K562 (cell line): ENCODE results near the gene GNAL. TPM values are rescaled to one million over a fixed set of nuclear protein-coding genes. Genes with fewer than 3 reads are reported as not detected.

Experiments
- BCOR ChIP-seq: fragments of 450-650 bp; IDR thresholded peaks from 2 replicates; pipeline ENCODE4 v1.6.1; 2016
- C11orf30 ChIP-seq: fragments of 450-650 bp; IDR thresholded peaks from 2 replicates; pipeline ENCODE4 v1.6.1; 2016; ENCODE audit warnings: low read depth, mild to moderate bottlenecking
- CHCHD3 ChIP-seq: fragments of 250-450 bp; sonication (Bioruptor Pico); IDR thresholded peaks from 2 replicates; pipeline ENCODE4 v2.1.2; 2022; ENCODE audit warnings: mild to moderate bottlenecking
- NR0B1 ChIP-seq: fragments of 450-650 bp; IDR thresholded peaks from one replicate; pipeline ENCODE4 v1.6.1; 2018; ENCODE audit warnings: mild to moderate bottlenecking, moderate library complexity; ENCODE audit not compliant: partially characterized antibody
- NR2C1 ChIP-seq, 2 experiments: fragments of 450-650 bp; IDR thresholded peaks; 2 replicates each; pipeline ENCODE4 v1.6.1; 2017; ENCODE audit warnings: mild to moderate bottlenecking in 2 of 2, antibody characterized with exemption in 1 of 2, inconsistent platforms in 1 of 2, missing compliant biosample characterization in 1 of 2, missing genetic modification characterization in 1 of 2
- PCBP1 ChIP-seq: fragments of 200-400 bp; formaldehyde crosslinking; IDR thresholded peaks from 2 replicates; pipeline ENCODE4 v1.6.1; 2018; ENCODE audit warnings: mild to moderate bottlenecking, low read depth, low read length; ENCODE audit not compliant: poor library complexity, severe bottlenecking
- SETDB1 ChIP-seq: IDR thresholded peaks from one replicate; pipeline ENCODE4 v1.6.1; 2012; ENCODE audit warnings: low read length, control low read depth, inconsistent platforms
- TCF7L2 ChIP-seq: fragments of 150-350 bp; IDR thresholded peaks from 2 replicates; pipeline ENCODE4 v1.6.1; 2016; ENCODE audit warnings: low read depth, mild to moderate bottlenecking, low read length, moderate library complexity
- TSHZ1 ChIP-seq: fragments of 250-450 bp; sonication (Bioruptor Pico); IDR thresholded peaks from 2 replicates; pipeline ENCODE4 v1.4.0; 2020; ENCODE audit warnings: mild to moderate bottlenecking, moderate library complexity
- ZC3H11A ChIP-seq: IDR thresholded peaks from 2 replicates; pipeline ENCODE4 v1.6.1; 2012; ENCODE audit warnings: low read depth, low read length, improper control_type of control experiment
- ZNF668 ChIP-seq: fragments of 250-450 bp; sonication (Bioruptor Pico); IDR thresholded peaks from 2 replicates; pipeline ENCODE4 v1.8.0; 2022; ENCODE audit warnings: mild to moderate bottlenecking, inconsistent platforms
- polyA plus RNA-seq, 8 experiments: library from polyadenylated mRNA; depleted of rRNA in 4 of 8; stranded (reverse) in 5 of 8; unstranded in 3 of 8; fragments of >200 nt; fragmentation: Nextera tagmentation in 2 of 8; fragmentation: Illumina TruSeq in 1 of 8; extraction: Ambion mirVana in 2 of 8; extraction: Trizol in 1 of 8; gene quantifications; 2 replicates each; pipeline versions ENCODE4 v1.2.1 to v1.2.3, GENCODE V29; 2011 to 2014; ENCODE audit warnings: inconsistent platforms in 1 of 8, missing spikeins in 1 of 8
- total RNA-seq, 7 experiments: library from RNA; depleted of rRNA in 6 of 7; stranded (reverse); fragments of >200 nt in 6 of 7; fragmentation: Illumina TruSeq in 2 of 7; extraction: Trizol in 2 of 7; gene quantifications; 2 replicates each; pipeline versions ENCODE4 v1.2.1 to v1.2.3, GENCODE V29; 2011 to 2021; ENCODE audit warnings: low replicate concordance in 1 of 7
- TF ChIP-seq, protein P1 (sequence below): sonication (generic); formaldehyde crosslinking; IDR thresholded peaks from 2 replicates; pipeline ENCODE4 v1.8.0; 2023; ENCODE audit warnings: mild to moderate bottlenecking, missing genetic modification reagents
- TF ChIP-seq, protein P2 (sequence below), 2 experiments: IDR thresholded peaks in 1 of 2; conservative IDR thresholded peaks in 1 of 2; 2 replicates each; pipeline ENCODE4 v1.6.1; 2016; ENCODE audit warnings: low read depth in 2 of 2, mild to moderate bottlenecking in 1 of 2, missing compliant biosample characterization in 1 of 2, missing genetic modification characterization in 1 of 2, moderate library complexity in 1 of 2

Gene GNAL
- total and polyA plus RNA-seq, 9 of the 15 experiments (the other 6 are each of a cell fraction or from before 2014, with no cell fraction given), result under 0.01 to 0.10 (median 0.01) TPM; not detected in 5

GRCh38 chr18:11857177-11857887 lies 168.3 kb downstream of the GNAL start (continued):
- TF ChIP-seq, protein P1, sequence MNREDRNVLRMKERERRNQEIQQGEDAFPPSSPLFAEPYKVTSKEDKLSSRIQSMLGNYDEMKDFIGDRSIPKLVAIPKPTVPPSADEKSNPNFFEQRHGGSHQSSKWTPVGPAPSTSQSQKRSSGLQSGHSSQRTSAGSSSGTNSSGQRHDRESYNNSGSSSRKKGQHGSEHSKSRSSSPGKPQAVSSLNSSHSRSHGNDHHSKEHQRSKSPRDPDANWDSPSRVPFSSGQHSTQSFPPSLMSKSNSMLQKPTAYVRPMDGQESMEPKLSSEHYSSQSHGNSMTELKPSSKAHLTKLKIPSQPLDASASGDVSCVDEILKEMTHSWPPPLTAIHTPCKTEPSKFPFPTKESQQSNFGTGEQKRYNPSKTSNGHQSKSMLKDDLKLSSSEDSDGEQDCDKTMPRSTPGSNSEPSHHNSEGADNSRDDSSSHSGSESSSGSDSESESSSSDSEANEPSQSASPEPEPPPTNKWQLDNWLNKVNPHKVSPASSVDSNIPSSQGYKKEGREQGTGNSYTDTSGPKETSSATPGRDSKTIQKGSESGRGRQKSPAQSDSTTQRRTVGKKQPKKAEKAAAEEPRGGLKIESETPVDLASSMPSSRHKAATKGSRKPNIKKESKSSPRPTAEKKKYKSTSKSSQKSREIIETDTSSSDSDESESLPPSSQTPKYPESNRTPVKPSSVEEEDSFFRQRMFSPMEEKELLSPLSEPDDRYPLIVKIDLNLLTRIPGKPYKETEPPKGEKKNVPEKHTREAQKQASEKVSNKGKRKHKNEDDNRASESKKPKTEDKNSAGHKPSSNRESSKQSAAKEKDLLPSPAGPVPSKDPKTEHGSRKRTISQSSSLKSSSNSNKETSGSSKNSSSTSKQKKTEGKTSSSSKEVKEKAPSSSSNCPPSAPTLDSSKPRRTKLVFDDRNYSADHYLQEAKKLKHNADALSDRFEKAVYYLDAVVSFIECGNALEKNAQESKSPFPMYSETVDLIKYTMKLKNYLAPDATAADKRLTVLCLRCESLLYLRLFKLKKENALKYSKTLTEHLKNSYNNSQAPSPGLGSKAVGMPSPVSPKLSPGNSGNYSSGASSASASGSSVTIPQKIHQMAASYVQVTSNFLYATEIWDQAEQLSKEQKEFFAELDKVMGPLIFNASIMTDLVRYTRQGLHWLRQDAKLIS (CRISPR knock-in tag), result no peak
- no peak for TF ChIP-seq ZC3H11A
- TF ChIP-seq SETDB1, result peak; percentile 43
- TF ChIP-seq BCOR, result 0 out of 2 replicates have a peak, but pooled peaks have one; percentile 31
- peak; percentile 93 for TF ChIP-seq C11orf30
- TF ChIP-seq, protein P2, sequence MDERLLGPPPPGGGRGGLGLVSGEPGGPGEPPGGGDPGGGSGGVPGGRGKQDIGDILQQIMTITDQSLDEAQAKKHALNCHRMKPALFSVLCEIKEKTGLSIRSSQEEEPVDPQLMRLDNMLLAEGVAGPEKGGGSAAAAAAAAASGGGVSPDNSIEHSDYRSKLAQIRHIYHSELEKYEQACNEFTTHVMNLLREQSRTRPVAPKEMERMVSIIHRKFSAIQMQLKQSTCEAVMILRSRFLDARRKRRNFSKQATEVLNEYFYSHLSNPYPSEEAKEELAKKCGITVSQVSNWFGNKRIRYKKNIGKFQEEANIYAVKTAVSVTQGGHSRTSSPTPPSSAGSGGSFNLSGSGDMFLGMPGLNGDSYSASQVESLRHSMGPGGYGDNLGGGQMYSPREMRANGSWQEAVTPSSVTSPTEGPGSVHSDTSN (CRISPR knock-in tag; IDR thresholded peaks at IDR 0.05; ENCODE audit: low read depth), result no peak
- TF ChIP-seq, protein P2 (tag; conservative IDR thresholded peaks at IDR 0.05; ENCODE audit: low read depth), result peak; percentile 70
- TF ChIP-seq ZNF668 (CRISPR knock-in tag), result no peak
- TF ChIP-seq TCF7L2, result no peak
- no peak for TF ChIP-seq NR0B1
- no peak for TF ChIP-seq CHCHD3 (CRISPR knock-in tag)
- no peak for TF ChIP-seq TSHZ1 (CRISPR knock-in tag)
- TF ChIP-seq NR2C1 (IDR thresholded peaks at IDR 0.05), result no peak
- TF ChIP-seq NR2C1 (tag; IDR thresholded peaks at IDR 0.05), result no peak
- TF ChIP-seq PCBP1, result no peak
